Right atrium auricular region (tissue), 2 donors: Measurements from ENCODE around the gene SLC6A4. TPM values are rescaled to one million over a fixed set of nuclear protein-coding genes. Genes with fewer than 3 reads are reported as not detected.
"Not testable (repeated sequence)": the region's sequence is repeated elsewhere in the genome, so short reads cannot be mapped to it uniquely, and the experiment has no call there.

ENCODE experiments used
- DNase-seq: peaks from one replicate; pipeline ENCODE4 v3.0.0-alpha.2; 2019; ENCODE audit warnings: low spot score
- H3K27ac ChIP-seq, 2 donors: fragments of 200-600 bp; sonication (generic); 1 replicate in 1 of 2; 2 replicates in 1 of 2; pipeline ENCODE4 v1.5.1; 2016 to 2019
- H3K27me3 ChIP-seq, 2 donors: fragments of 200-600 bp; sonication (generic); one replicate each; pipeline versions ENCODE4 v1.5.1 to v1.6.0; 2017 to 2019
- H3K36me3 ChIP-seq: fragments of 200-600 bp; sonication (generic); one replicate; pipeline ENCODE4 v1.5.1; 2016
- H3K4me1 ChIP-seq, 2 donors: fragments of 200-600 bp; sonication (generic); one replicate each; pipeline versions ENCODE4 v1.5.1 to v1.6.0; 2017 to 2019
- H3K4me3 ChIP-seq, 2 donors: fragments of 200-600 bp; sonication (generic); 1 replicate in 1 of 2; 2 replicates in 1 of 2; pipeline ENCODE4 v1.5.1; 2017 to 2019; ENCODE audit warnings: mild to moderate bottlenecking in 1 of 2, moderate library complexity in 1 of 2
- H3K9me3 ChIP-seq, 2 donors: fragments of 200-600 bp; sonication (generic); one replicate each; pipeline ENCODE4 v1.5.1; 2019
- CTCF ChIP-seq, 2 donors: fragments of 200-600 bp; sonication (generic); IDR thresholded peaks; one replicate each; pipeline ENCODE4 v1.5.1; 2019; ENCODE audit warnings: antibody characterized with exemption in 2 of 2
- total RNA-seq, 2 donors: library from RNA; depleted of rRNA; stranded (reverse); fragments of >200 nt; gene quantifications; one replicate each; pipeline ENCODE4 v1.1.0, GENCODE V29; 2016

SLC6A4 gene
- total RNA-seq, 2 donors from 2014 or later: 2.0 to 7.0 TPM

GRCh38 chr17:30234964-30235363 lies 533 bp downstream of the SLC6A4 start:
- H3K9me3 ChIP-seq: no peaks in the 10 kb centered on the region
- TF ChIP-seq CTCF (IDR thresholded peaks at IDR 0.05): no peak
- H3K27ac ChIP-seq: no peak overlapping the region
- peak overlapping the region in 1 of 2 donors; percentile 52 for H3K4me3 ChIP-seq
- H3K27me3 ChIP-seq: peaks cover 0 to 9% of the 10 kb centered on the region in 2 donors
- peaks cover 0 to 29% of the 10 kb centered on the region in 2 donors for H3K4me1 ChIP-seq
- no peak for DNase-seq
- no peaks in the 10 kb centered on the region for H3K36me3 ChIP-seq

- Histone ChIP-seq H3K4me3 (no peak overlapping the region), H3K27me3 (peaks cover 0 to 9% of the 10 kb centered on the region in 2 donors), H3K4me1 (peaks cover 0 to 29% of the 10 kb centered on the region in 2 donors), H3K27ac (no peak overlapping the region), H3K36me3 (no peaks in the 10 kb centered on the region), H3K9me3 (no peaks in the 10 kb centered on the region)
- no peak for DNase-seq
- TF ChIP-seq CTCF (IDR thresholded peaks at IDR 0.05): no peak
Observed at GRCh38 chr17:30234296-30234695, 1.2 kb downstream of the SLC6A4 start.

- Histone ChIP-seq H3K27ac (no peak overlapping the region), H3K36me3 (no peaks in the 10 kb centered on the region), H3K4me1 (peaks cover 0 to 29% of the 10 kb centered on the region in 2 donors), H3K4me3 (no peak overlapping the region), H3K9me3 (no peaks in the 10 kb centered on the region), H3K27me3 (peaks cover 0 to 9% of the 10 kb centered on the region in 2 donors)
- TF ChIP-seq CTCF (IDR thresholded peaks at IDR 0.05): no peak
- no peak for DNase-seq
Observed at GRCh38 chr17:30232824-30233427, 2.6 kb downstream of the SLC6A4 start.

GRCh38 chr17:30232015-30232823 lies 3.3 kb downstream of the SLC6A4 start:
- TF ChIP-seq CTCF (IDR thresholded peaks at IDR 0.05): no peak
- H3K27me3 ChIP-seq: peaks cover 0 to 9% of the 10 kb centered on the region in 2 donors

GRCh38 chr17:30230596-30231125 lies 4.8 kb downstream of the SLC6A4 start:
- Histone ChIP-seq H3K4me3 (no peak overlapping the region), H3K4me1 (peaks cover 0 to 8% of the 10 kb centered on the region in 2 donors), H3K27me3 (peaks cover 0 to 6% of the 10 kb centered on the region in 2 donors), H3K36me3 (no peaks in the 10 kb centered on the region), H3K27ac (no peak overlapping the region), H3K9me3 (no peaks in the 10 kb centered on the region)
- no peak for TF ChIP-seq CTCF (IDR thresholded peaks at IDR 0.05)
- no peak for DNase-seq

More at GRCh38 chr17:30232015-30232823, 3.3 kb downstream of the SLC6A4 start:
- Histone ChIP-seq H3K36me3 (no peaks in the 10 kb centered on the region), H3K9me3 (no peaks in the 10 kb centered on the region), H3K4me1 (peaks cover 0 to 22% of the 10 kb centered on the region in 2 donors), H3K4me3 (no peak overlapping the region), H3K27ac (no peak overlapping the region)
- no peak for DNase-seq

GRCh38 chr17:30230009-30230408 lies 5.5 kb downstream of the SLC6A4 start:
- H3K4me3 ChIP-seq, H3K4me1 ChIP-seq, H3K9me3 ChIP-seq, H3K27ac ChIP-seq, H3K27me3 ChIP-seq, DNase-seq, H3K36me3 ChIP-seq: not testable (repeated sequence)
